Fibroblast of pulmonary artery (primary cell): Measurements from ENCODE around the gene GALE.
A peak's percentile ranks its signal among the peaks of the same experiment; 100 is the strongest.
"Not testable (repeated sequence)": the region's sequence is repeated elsewhere in the genome, so short reads cannot be mapped to it uniquely, and the experiment has no call there.

Experiments
- DNase-seq: peaks from one replicate; pipeline ENCODE4 v3.0.0-alpha.2; 2010; ENCODE audit warnings: low read depth
- H3K4me3 ChIP-seq: replicated peaks from 2 replicates; pipeline ENCODE4 v1.5.1; 2011; ENCODE audit warnings: low read depth, mild to moderate bottlenecking, control low read depth, low read length, moderate library complexity
- CTCF ChIP-seq: IDR thresholded peaks from 2 replicates; pipeline ENCODE4 v1.5.1; 2011; ENCODE audit warnings: mild to moderate bottlenecking, control low read depth, low read length, inconsistent platforms; ENCODE audit errors: missing control alignments

The GALE gene

GRCh38 chr1:23837908-23838307 lies 37.4 kb upstream of the GALE start:
- H3K4me3 ChIP-seq = no peak overlapping the region
- DNase-seq = no peak
- no peak for TF ChIP-seq CTCF

- no peak for TF ChIP-seq CTCF
- H3K4me3 ChIP-seq = no peak overlapping the region
- DNase-seq = no peak
Observed at GRCh38 chr1:23836037-23836436, 35.5 kb upstream of the GALE start.

- DNase-seq, H3K4me3 ChIP-seq: not testable (repeated sequence)
Observed at GRCh38 chr1:23834156-23834555, 33.6 kb upstream of the GALE start.

- TF ChIP-seq CTCF = no peak
- DNase-seq = no peak
- no peak overlapping the region for H3K4me3 ChIP-seq
Observed at GRCh38 chr1:23827717-23828116, 27.2 kb upstream of the GALE start.

- not testable (repeated sequence) for H3K4me3 ChIP-seq, DNase-seq
Observed at GRCh38 chr1:23826590-23826989, 26.0 kb upstream of the GALE start.

- DNase-seq = no peak
- peak overlapping the region; percentile 85 for H3K4me3 ChIP-seq
- TF ChIP-seq CTCF = no peak
Observed at GRCh38 chr1:23825762-23826522, 25.4 kb upstream of the GALE start.

GRCh38 chr1:23825076-23825761 lies 24.7 kb upstream of the GALE start, which contains the start of gene HMGCL:
TSS of gene HMGCL (minus strand) at chr1:23825429. CDS start at chr1:23825415, 14 bp downstream.
- H3K4me3 ChIP-seq = peak within 1 kb of the TSS; percentile 85
- TF ChIP-seq CTCF = no peak
- DNase-seq = peak; percentile 90

- no peak for TF ChIP-seq CTCF
- H3K4me3 ChIP-seq = peak overlapping the region; percentile 85
- DNase-seq = no peak
Observed at GRCh38 chr1:23824711-23825075, 24.1 kb upstream of the GALE start.
